Stimulated activated CD8-positive, alpha-beta memory T cell treated with anti-CD3 and anti-CD28 coated beads, Interleukin-4, amount 100 ng/mL, for 4 hours (primary cell): Measurements from ENCODE around the gene TBCK.

Experiments used
- DNase-seq, 2 donors: peaks; one replicate each; pipeline ENCODE4 v3.0.0-alpha.2; 2020; ENCODE audit warnings: low read depth in 2 of 2, low spot score in 1 of 2

The TBCK gene

GRCh38 chr4:106287353-106287969, 28.5 kb downstream of the TBCK start:
- DNase-seq, result no peak

- no peak for DNase-seq
Measured at GRCh38 chr4:106286611-106287010, 29.4 kb downstream of the TBCK start.

GRCh38 chr4:106284227-106284626, 31.8 kb downstream of the TBCK start:
- DNase-seq, result no peak

- no peak for DNase-seq
Measured at GRCh38 chr4:106277140-106277675, 38.8 kb downstream of the TBCK start.

GRCh38 chr4:106273831-106274230, 42.2 kb downstream of the TBCK start:
- no peak for DNase-seq

GRCh38 chr4:106270736-106271135, 45.3 kb downstream of the TBCK start:
- no peak for DNase-seq

- DNase-seq, result no peak
Measured at GRCh38 chr4:106269711-106270110, 46.3 kb downstream of the TBCK start.

GRCh38 chr4:106268786-106269185, 47.2 kb downstream of the TBCK start:
- DNase-seq, result no peak

GRCh38 chr4:106266201-106266600, 49.8 kb downstream of the TBCK start:
- no peak for DNase-seq

GRCh38 chr4:106264331-106264728, 51.7 kb downstream of the TBCK start:
- no peak for DNase-seq

- no peak for DNase-seq
Measured at GRCh38 chr4:106263594-106264330, 52.2 kb downstream of the TBCK start.

- DNase-seq, result no peak
Measured at GRCh38 chr4:106261980-106262379, 54.0 kb downstream of the TBCK start.

- no peak for DNase-seq
Measured at GRCh38 chr4:106258145-106259045, 57.6 kb downstream of the TBCK start.

GRCh38 chr4:106256190-106256589, 59.8 kb downstream of the TBCK start:
- DNase-seq, result no peak

- no peak for DNase-seq
Measured at GRCh38 chr4:106255195-106255594, 60.8 kb downstream of the TBCK start.

- no peak for DNase-seq
Measured at GRCh38 chr4:106253364-106254129, 62.5 kb downstream of the TBCK start.

GRCh38 chr4:106247600-106247999, 68.4 kb downstream of the TBCK start:
- no peak for DNase-seq

- DNase-seq, result no peak
Measured at GRCh38 chr4:106246441-106246840, 69.6 kb downstream of the TBCK start.

- DNase-seq, result no peak
Measured at GRCh38 chr4:106245176-106245575, 70.8 kb downstream of the TBCK start.

- DNase-seq, result no peak
Measured at GRCh38 chr4:106240699-106241098, 75.3 kb downstream of the TBCK start.
